ENCODE results near the gene SUMF2.
"Not testable (repeated sequence)": the region's sequence is repeated elsewhere in the genome, so short reads cannot be mapped to it uniquely, and the experiment has no call there.

The SUMF2 gene

DNA sequence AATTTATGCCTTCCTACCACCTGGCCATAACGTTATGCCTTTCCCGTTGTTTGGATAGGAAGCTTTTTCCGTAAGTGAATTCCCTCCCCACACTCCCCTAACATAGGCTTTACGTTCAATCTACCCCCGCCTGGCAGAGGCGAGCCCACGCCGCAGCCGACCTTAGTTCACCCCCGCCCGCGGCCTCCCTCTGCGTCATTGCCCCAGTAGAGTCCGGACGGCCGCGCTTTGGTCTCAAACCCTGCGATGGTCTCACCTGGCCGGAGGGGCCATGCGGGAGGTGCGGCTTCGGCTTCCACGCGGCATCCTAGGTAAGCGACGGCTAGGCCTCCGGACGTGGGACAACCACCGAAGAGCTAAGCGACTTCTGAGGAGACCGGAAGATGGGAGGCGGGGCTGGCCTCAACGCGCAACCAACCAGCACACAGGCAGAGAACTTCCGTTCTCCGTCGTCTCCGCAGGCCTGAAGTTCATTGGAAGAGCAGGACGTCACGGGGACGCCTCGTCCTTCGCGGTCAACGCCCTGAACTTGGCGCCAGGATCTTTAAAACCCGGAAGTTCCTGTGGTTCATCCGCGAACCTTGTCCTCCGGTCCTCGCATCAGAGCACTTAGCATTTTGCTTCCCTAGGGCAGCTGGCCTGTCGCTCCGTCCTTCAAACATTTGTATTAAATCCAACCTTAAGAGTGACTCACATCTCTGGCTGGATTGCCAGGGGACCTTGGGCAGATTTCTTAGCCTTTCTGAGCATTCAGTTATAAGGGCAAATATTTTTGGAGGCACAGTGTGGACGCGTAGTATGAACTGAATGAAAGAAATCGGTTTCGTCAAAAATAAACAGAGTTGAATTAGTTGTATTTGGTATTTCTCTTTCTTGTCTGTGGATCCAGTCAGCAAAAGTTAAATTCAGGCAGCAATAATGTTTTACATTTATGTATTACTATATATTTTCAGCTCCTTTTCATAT is 42.3 kb downstream of the SUMF2 start, which contains the start of gene CHCHD2:
Gene CHCHD2, minus strand, starts transcription at position 369 of the 966 bp plus-strand sequence. Its CDS starts 63 bp downstream, at position 306.
- peak; percentile 94 for DNase-seq (ENCODE audit: low spot score)

DNA sequence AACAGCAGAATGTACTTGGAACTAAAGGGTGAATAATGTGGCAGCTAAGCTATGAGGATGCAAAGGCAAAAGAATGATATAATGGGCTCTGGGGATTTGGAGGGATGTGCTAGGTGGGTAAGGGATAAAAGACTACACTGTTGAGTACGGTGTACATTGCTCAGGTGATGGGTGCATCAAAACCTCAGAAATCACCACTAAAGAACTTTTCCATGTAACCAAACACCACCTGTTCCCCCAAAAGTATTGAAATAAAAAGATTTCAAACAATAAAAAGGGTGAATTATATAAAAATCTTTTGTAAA is 43.8 kb downstream of the SUMF2 start:
- DNase-seq (ENCODE audit: low spot score), result no peak

DNA sequence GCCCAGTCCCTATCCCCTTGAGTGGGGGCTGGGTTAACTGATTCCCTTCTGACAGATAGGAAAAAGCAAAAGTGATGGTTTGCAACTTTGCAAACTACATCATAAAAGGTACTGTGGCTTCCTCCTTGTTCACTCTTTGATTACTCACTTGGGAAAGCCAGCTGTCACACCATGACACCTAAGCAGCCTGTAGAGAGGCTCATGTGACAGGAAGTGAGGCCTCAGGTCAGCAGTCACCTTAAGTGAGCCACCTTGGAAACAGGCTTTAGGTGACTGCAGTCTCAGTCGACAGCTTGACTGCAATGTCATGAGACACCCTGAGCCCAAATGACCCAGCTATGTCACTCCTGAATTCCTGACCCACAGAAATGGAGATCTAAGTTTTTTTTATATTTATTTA is 46.5 kb downstream of the SUMF2 start:
- DNase-seq (ENCODE audit: low spot score), result no peak

- not testable (repeated sequence) for DNase-seq (ENCODE audit: low spot score)
Observed at GRCh38 chr7:56112244-56112643, 48.2 kb downstream of the SUMF2 start.

GRCh38 chr7:56115852-56116538 is 51.9 kb downstream of the SUMF2 start, which contains the start of gene NUPR2:
TSS of gene NUPR2 (minus strand) at chr7:56116417. CDS start at chr7:56116314, 103 bp downstream.
- no peak for DNase-seq (ENCODE audit: low spot score)

GRCh38 chr7:56121440-56121839 is 57.4 kb downstream of the SUMF2 start:
- no peak for DNase-seq (ENCODE audit: low spot score)

- no peak for DNase-seq (ENCODE audit: low spot score)
Observed at GRCh38 chr7:56124981-56125380, 60.9 kb downstream of the SUMF2 start.

- DNase-seq (ENCODE audit: low spot score), result no peak
Observed at GRCh38 chr7:56125831-56126230, 61.7 kb downstream of the SUMF2 start.

DNA sequence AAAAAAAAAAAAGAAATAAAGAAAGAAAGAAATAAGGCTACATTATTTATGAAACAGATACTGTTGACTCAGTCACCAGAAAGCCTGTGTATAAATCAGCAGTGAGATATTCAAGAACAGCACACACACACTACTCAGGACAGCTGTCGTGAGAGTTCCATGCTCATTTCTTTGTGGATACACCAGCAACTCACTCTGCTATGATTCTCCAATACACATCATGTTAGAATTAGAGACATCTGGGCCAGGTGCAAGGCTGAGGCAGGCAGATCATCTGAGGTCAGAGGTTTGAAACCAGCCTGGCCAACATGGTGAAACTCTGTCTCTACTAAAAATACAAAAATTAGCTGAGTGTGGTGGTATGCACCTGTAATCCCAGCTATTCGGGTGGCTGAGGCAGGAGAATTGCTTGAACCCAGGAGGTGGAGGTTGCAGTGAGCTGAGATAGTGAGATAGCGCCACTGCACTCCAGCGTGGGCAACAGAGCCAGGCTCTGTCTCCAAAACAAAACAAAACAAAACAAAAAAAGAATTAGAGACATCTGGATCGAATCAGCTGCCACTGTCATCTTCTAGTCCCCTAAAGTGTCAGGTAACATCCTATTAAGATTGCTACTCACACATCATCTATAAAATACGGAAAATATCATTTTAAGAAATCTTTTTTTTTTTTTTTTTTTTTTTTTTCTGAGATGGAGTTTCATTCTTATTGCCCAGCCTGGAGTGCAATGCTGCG is 63.3 kb downstream of the SUMF2 start:
- no peak for DNase-seq (ENCODE audit: low spot score)

All from hematopoietic multipotent progenitor cell treated with erythropoietin and hydrocortisone succinate and interleukin-3 and kit ligand, for 17 days (in vitro differentiated cells).